ENCODE measurements around the gene CEP131.

DNA sequence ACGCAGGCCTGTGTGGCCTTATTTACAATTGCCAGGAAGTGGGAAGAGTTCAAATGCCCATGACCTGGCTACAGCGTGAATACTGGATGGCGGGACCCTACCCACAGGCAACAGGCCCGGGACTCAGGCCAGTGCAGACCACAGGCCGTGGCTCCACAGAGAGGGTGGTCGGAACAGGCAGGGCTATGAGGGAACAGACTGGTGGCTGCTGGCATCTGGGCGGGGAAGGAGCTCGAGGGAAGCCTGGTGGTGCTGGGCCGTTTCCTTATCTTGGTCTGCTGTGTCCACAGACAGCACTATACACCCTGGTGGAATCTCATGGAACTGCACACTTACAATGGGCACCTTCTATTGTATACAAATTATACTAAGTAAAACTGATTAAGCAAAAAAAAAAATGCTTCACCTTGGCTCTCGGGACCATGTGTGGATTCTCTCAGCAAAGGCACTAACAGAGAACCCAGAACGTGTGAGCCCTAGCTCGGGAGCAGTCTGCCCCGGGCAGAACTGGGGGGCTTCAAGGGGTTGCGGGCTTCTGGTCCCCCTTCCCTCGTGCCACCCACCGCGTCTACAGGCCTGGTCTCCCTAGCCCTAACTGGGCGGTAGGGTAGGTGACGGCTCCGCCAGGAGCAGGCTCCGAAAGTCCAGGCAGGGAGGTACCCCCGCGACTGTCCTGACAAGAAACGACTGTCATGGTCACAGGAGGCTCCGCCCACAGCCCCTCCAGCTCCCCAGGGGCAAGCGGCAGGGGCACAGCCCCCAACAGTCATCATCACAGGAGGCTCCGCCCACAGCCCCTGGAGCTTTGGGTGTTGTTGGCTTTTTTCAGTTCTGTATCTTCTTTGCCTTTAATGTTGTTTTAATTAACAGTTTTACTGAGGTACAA lies 21.8 kb downstream of the CEP131 start:
- TF ChIP-seq, protein P1, sequence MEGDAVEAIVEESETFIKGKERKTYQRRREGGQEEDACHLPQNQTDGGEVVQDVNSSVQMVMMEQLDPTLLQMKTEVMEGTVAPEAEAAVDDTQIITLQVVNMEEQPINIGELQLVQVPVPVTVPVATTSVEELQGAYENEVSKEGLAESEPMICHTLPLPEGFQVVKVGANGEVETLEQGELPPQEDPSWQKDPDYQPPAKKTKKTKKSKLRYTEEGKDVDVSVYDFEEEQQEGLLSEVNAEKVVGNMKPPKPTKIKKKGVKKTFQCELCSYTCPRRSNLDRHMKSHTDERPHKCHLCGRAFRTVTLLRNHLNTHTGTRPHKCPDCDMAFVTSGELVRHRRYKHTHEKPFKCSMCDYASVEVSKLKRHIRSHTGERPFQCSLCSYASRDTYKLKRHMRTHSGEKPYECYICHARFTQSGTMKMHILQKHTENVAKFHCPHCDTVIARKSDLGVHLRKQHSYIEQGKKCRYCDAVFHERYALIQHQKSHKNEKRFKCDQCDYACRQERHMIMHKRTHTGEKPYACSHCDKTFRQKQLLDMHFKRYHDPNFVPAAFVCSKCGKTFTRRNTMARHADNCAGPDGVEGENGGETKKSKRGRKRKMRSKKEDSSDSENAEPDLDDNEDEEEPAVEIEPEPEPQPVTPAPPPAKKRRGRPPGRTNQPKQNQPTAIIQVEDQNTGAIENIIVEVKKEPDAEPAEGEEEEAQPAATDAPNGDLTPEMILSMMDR (IDR thresholded peaks at IDR 0.05), result peak; percentile 57 to 85 (median 71)
- no peak for TF ChIP-seq POLR2A (IDR thresholded peaks at IDR 0.05)

Data from tibial nerve (tissue), 3 donors.